Upper lobe of right lung (tissue), 1 donor: ENCODE results near the gene LIPJ. TPM values are rescaled to one million over a fixed set of nuclear protein-coding genes. Genes with fewer than 3 reads are reported as not detected.

Experiments
- ATAC-seq: fragments of 200-7000 bp; cut with Tn5 transposase; one replicate; pipeline ENCODE4 v1.9.1; 2020; ENCODE audit warnings: mild to moderate bottlenecking, moderate library complexity
- DNase-seq: peaks from one replicate; pipeline ENCODE4 v3.0.0-alpha.2; 2020
- H3K27ac ChIP-seq: fragments of 200-600 bp; one replicate; pipeline ENCODE4 v1.8.0; 2022
- H3K27me3 ChIP-seq: fragments of 200-600 bp; one replicate; pipeline ENCODE4 v1.8.0; 2022; ENCODE audit warnings: mild to moderate bottlenecking
- H3K36me3 ChIP-seq: fragments of 200-600 bp; one replicate; pipeline ENCODE4 v1.8.0; 2022
- H3K4me1 ChIP-seq: fragments of 200-600 bp; one replicate; pipeline ENCODE4 v1.8.0; 2022
- H3K4me3 ChIP-seq: fragments of 200-600 bp; one replicate; pipeline ENCODE4 v1.8.0; 2022; ENCODE audit warnings: mild to moderate bottlenecking
- H3K9me3 ChIP-seq: fragments of 200-600 bp; one replicate; pipeline ENCODE4 v1.8.0; 2022
- CTCF ChIP-seq: fragments of 200-600 bp; IDR thresholded peaks from one replicate; pipeline ENCODE4 v1.8.0; 2022; ENCODE audit warnings: antibody characterized with exemption
- intact Hi-C: fragments of 100-400 bp; cut with DNase I; formaldehyde crosslinking; loops from one replicate; pipeline ENCODE4 v1.11.0; 2022
- total RNA-seq: library from RNA; stranded (reverse); fragmentation: NEBNext Ultra II Directional; extraction: Animal tissue kit (Norgen Biotek cat#: 25700); gene quantifications from one replicate; pipeline ENCODE4 v1.2.1, GENCODE V29; 2021
- donor health status: DM: no; HTN: yes; CAD: no; lungs with severe emphysema.

The LIPJ gene
- total RNA-seq, 1 donor from 2014 or later = not detected

GRCh38 chr10:88616250-88616977 lies 29.9 kb downstream of the LIPJ start:
- no peaks in the 10 kb centered on the region for H3K27me3 ChIP-seq
- DNase-seq (peak; percentile 56), ATAC-seq (no peak)
- no peak for TF ChIP-seq CTCF
- H3K4me3 ChIP-seq = no peak overlapping the region
- intact Hi-C loops = no loop called here
- H3K27ac ChIP-seq = no peak overlapping the region
- H3K4me1 ChIP-seq = no peaks in the 10 kb centered on the region
- no peaks in the 10 kb centered on the region for H3K36me3 ChIP-seq
- H3K9me3 ChIP-seq = no peaks in the 10 kb centered on the region

GRCh38 chr10:88617772-88618300 lies 31.3 kb downstream of the LIPJ start:
- ATAC-seq = no peak

GRCh38 chr10:88618496-88618895 lies 31.9 kb downstream of the LIPJ start:
- no peak for TF ChIP-seq CTCF
- DNase-seq (no peak), ATAC-seq (no peak)
- intact Hi-C loops = no loop called here
- Histone ChIP-seq H3K27ac (no peak overlapping the region), H3K4me1 (no peaks in the 10 kb centered on the region), H3K27me3 (no peaks in the 10 kb centered on the region), H3K4me3 (no peak overlapping the region), H3K36me3 (no peaks in the 10 kb centered on the region), H3K9me3 (no peaks in the 10 kb centered on the region)

More at GRCh38 chr10:88617772-88618300, 31.3 kb downstream of the LIPJ start:
- DNase-seq = no peak
- Histone ChIP-seq H3K27ac (no peak overlapping the region), H3K4me3 (no peak overlapping the region), H3K36me3 (no peaks in the 10 kb centered on the region), H3K4me1 (no peaks in the 10 kb centered on the region), H3K9me3 (no peaks in the 10 kb centered on the region), H3K27me3 (no peaks in the 10 kb centered on the region)
- no peak for TF ChIP-seq CTCF
- intact Hi-C loops = no loop called here

- no peak for DNase-seq
- ATAC-seq = no peak
- Histone ChIP-seq H3K4me1 (no peaks in the 10 kb centered on the region), H3K9me3 (no peaks in the 10 kb centered on the region), H3K36me3 (no peaks in the 10 kb centered on the region), H3K27ac (no peak overlapping the region), H3K4me3 (no peak overlapping the region), H3K27me3 (no peaks in the 10 kb centered on the region)
- no peak for TF ChIP-seq CTCF
- intact Hi-C loops = no loop called here
Measured at GRCh38 chr10:88620441-88620840, 33.9 kb downstream of the LIPJ start.

GRCh38 chr10:88623835-88624234 lies 37.3 kb downstream of the LIPJ start:
- H3K27ac ChIP-seq = no peak overlapping the region
- ATAC-seq = no peak
- intact Hi-C loops = no loop called here
- H3K36me3 ChIP-seq = no peaks in the 10 kb centered on the region
- no peaks in the 10 kb centered on the region for H3K27me3 ChIP-seq
- no peak for TF ChIP-seq CTCF
- DNase-seq = no peak
- no peaks in the 10 kb centered on the region for H3K9me3 ChIP-seq
- no peaks in the 10 kb centered on the region for H3K4me1 ChIP-seq
- no peak overlapping the region for H3K4me3 ChIP-seq
